SU-DHL-6 (cell line): ENCODE measurements around the gene SMIM5.

ENCODE experiments used
- EZH2phosphoT487 ChIP-seq: fragments of 200-600 bp; sonication (generic), shearing (Covaris generic); conservative IDR thresholded peaks from 2 replicates; pipeline ENCODE4 v1.6.1; 2018; ENCODE audit warnings: mild to moderate bottlenecking, antibody characterized with exemption, low read length, moderate library complexity, mixed read lengths
- TF ChIP-seq, protein P1 (sequence below): fragments of 200-600 bp; sonication (generic); IDR thresholded peaks from one replicate; pipeline ENCODE4 v1.5.1; 2017; ENCODE audit warnings: antibody characterized with exemption, mild to moderate bottlenecking, low read length, moderate library complexity; ENCODE audit not compliant: insufficient read depth, poor library complexity, severe bottlenecking

DNA sequence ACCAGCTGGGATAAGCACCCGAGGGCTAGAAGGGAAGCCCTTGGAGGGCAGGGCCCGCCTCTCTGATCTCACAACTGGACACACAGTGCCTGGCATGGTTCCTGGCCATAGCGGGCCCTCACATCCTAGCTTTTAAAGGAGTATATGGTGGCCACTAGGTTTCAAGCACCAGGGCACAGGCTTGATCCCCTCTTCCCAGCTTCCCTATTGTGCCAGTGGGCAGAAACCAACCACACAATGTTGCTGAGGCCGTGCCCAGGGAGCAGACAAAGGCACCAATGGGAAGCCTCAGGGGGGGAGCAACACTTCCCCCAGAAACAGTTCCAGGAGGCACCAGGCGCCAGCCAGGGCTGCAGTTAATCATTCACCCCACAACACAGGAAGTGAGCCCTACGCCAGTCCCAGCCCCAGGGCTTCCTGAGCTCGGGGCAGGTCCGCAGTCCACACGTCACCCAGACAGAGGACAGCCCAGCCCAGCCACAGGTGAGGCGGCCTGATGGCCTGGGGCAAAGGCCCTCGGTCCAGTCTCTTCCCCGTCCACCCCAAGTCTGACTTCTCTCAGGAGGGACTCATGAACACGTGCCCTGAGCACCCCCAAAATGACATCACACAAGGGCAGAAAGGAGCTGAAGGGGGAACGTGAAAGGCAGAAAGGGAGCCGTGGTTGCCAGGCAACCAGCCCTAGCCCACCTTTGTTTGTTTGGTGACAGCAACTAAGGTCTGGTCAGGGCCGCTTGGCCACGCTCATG lies 12.8 kb downstream of the SMIM5 start:
- TF ChIP-seq, protein P1, sequence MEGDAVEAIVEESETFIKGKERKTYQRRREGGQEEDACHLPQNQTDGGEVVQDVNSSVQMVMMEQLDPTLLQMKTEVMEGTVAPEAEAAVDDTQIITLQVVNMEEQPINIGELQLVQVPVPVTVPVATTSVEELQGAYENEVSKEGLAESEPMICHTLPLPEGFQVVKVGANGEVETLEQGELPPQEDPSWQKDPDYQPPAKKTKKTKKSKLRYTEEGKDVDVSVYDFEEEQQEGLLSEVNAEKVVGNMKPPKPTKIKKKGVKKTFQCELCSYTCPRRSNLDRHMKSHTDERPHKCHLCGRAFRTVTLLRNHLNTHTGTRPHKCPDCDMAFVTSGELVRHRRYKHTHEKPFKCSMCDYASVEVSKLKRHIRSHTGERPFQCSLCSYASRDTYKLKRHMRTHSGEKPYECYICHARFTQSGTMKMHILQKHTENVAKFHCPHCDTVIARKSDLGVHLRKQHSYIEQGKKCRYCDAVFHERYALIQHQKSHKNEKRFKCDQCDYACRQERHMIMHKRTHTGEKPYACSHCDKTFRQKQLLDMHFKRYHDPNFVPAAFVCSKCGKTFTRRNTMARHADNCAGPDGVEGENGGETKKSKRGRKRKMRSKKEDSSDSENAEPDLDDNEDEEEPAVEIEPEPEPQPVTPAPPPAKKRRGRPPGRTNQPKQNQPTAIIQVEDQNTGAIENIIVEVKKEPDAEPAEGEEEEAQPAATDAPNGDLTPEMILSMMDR = no peak
- TF ChIP-seq EZH2phosphoT487 = no peak
